HG02852 (cell line): ENCODE measurements around the gene NCOA3.

ENCODE experiments used
- ATAC-seq: cut with Tn5 transposase; IDR thresholded peaks from one replicate; pipeline ENCODE4 v1.9.1; 2021; ENCODE audit warnings: mild to moderate bottlenecking, moderate library complexity; ENCODE audit not compliant: unreplicated experiment

The NCOA3 gene

DNA sequence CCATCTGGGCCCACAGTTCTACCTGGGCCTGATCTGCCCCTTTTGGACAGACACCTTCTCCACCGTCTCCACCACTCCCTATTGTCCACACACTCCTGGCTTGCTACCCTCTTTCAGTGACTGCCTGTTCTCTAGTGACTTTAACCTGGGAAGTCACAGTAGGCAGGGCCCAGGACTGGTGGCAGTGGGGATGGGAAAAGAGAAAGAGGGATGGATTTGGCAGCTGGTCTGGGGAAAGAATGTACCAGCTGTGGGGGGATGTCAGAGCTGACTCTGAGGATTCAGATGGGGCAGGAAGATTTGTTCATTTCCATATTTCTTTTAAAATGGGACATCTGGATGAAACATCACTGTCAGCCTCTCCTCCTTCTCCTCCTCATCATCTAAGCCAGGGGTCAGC lies 198.1 kb downstream of the NCOA3 start:
- no peak for ATAC-seq

DNA sequence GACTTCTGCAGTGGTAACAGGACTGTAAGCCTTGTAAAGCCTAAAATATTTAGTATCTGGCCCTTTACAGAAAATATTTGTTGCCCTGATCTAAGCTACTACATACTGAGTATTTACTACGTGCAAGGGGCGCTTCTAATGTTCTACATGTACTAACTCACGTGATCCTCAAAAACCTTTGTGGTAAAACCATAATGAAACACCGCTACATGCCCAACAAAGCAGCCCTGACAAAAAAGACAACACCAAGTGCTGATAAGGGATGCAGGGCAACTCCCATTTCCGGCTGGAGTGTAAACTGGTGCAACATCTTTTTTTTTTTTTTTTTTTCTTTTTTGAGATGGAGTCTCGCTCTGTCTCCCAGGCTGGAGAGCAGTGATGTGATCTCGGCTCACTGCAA lies 198.6 kb downstream of the NCOA3 start:
- no peak for ATAC-seq

DNA sequence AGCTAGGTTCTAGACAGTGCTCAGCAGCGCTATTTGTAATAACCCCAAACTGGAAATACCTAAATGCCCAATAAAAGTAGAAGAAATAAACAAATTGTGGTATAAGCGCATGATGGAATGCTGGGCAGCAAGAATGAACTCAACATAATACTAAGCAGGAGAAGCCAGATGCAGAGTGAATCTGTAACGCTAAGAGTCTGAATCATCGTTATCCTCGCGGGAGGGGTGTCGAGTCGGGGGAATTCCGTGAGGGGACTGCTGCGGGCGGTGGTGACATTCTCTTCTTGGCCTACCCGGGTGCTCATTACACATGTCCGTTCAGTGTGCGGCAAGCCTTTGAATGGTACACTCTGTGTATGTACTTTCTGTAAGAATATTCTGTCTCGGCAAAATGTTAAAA lies 199.9 kb downstream of the NCOA3 start:
- no peak for ATAC-seq

DNA sequence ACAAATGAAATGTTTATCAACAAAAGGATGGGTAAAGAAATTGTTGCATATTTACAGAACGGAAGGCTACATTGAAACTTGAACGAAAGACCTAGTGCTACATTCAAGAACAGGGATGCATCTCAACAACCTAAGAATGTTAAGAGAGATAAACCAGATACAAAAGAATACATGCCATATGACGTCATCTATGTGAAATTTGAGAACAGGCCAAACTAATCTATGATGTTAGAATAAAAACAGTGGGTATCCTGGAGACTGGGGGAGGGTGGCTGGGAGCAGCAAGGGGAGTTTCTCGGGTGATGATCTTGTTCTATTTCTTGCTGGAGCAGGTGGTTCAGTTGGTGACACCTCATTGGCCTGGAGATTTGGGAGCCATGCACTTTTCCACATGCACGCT lies 202.1 kb downstream of the NCOA3 start:
- ATAC-seq = no peak

DNA sequence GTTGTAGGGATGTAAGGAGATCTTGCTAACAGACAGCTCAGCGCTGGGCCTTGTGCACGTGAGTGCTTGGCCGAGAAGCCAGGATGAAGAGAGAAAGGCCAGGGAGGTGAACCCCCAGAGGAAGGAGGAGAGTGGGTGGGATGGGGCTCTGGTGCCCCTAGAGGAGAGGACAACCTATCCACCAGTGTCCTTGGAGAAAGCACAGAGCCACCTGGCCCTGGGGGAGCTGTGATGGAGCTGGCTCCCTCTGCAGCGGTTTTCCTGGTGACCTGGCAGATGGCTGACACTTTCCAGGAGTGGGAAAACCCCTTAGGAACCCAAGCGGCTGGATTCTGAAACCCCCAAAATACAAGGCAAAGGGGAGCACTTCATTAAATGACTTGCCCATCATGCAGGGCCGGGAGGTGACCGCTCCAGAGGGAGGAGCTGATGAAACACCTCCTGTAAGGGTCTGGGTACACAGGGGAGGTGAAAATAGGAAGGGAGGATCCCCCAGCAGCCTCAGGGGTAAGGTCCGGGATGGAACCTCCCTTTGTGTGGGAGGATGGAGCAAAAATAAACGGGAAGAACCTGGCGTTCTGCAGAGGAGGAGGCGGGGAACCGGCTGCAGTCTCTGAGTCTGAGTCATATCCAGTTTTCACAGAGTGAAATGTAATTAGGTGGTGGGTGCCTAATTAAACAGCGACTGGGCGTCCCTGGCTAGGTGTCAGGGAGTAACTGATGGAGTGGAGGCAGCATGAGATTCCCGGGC lies 203.2 kb downstream of the NCOA3 start:
- no peak for ATAC-seq

DNA sequence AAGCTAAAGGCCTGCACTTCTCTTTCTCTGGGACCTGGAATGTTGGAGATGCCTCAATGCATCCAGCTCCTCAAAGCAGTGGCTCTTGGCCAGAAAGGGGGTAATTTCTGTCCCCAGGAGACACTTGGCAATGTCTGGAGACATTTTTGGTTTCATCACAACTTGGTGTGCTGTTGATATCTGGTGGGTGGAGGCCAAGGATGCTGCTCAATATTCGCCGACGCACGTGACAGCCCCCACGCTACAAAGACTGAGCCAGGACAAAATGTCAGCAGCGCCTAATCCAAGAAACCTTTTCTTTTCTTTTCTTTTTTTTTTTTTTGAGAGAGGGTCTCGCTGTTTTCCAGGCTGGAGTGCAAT lies 203.8 kb downstream of the NCOA3 start:
- ATAC-seq = no peak

DNA sequence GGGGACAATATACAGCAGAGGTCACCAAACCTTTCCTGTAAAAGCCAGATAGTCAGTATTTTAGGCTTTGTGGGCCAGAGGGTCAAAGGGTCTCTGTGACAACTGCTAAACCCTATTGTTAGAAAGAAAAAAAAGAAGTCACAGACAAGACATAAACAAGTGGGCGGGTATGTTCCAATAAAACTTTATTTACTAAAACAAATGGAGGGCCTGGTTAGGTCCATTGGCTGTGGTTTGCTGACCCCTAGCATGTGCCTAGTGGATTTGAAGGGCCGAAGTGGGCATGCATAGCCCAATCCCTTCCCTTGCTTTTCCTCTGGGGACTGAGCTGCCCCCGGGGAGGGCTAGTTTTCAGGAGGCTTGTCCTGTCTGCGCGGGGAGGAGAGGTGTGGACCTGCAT lies 204.7 kb downstream of the NCOA3 start:
- ATAC-seq = no peak
